ENCODE data around the gene ATP8A2.
A peak's percentile ranks its signal among the peaks of the same experiment; 100 is the strongest.
"Not testable (repeated sequence)": the region's sequence is repeated elsewhere in the genome, so short reads cannot be mapped to it uniquely, and the experiment has no call there.

The ATP8A2 gene

GRCh38 chr13:25561812-25562211 is 190.0 kb downstream of the ATP8A2 start:
- Histone ChIP-seq H3K27me3 (ENCODE audit: control insufficient read depth, insufficient read depth, low read length) (no peaks in the 10 kb centered on the region), H3K4me2 (ENCODE audit: low read length) (no peak overlapping the region), H3K9ac (no peak overlapping the region), H3K9me3 (ENCODE audit: control insufficient read depth, low read length) (no peaks in the 10 kb centered on the region), H3K4me1 (no peaks in the 10 kb centered on the region), H2AFZ (no peak overlapping the region), H3K36me3 (ENCODE audit: control insufficient read depth, insufficient read depth, low read length) (no peaks in the 10 kb centered on the region), H3K79me2 (no peaks in the 10 kb centered on the region), H3K27ac (no peak overlapping the region), H3K4me3 (ENCODE audit: low read depth, low read length) (no peak overlapping the region)
- TF ChIP-seq CTCF (IDR thresholded peaks at IDR 0.05): no peak

DNA sequence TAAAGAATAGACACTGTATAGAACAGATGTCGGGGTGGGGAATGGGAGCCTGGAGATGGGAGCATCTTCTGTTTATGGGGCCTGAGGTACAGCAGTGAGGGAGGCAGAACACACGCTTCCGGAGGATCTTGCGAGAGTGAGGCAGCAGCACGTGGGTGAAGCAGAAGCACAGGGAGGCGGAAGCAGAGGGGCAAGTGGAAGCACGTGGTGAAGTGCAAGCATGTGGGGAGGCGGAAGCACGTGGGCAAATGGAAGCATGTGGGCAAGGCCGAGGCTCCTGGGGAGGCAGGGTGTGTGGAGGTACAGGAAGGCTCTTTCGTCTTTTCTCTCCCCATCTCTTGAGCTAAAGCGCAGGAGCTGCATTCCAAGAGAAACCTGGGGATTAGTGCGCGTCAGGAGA is 198.4 kb downstream of the ATP8A2 start:
- TF ChIP-seq CTCF (IDR thresholded peaks at IDR 0.05): no peak
- Histone ChIP-seq H3K27ac (no peak overlapping the region), H2AFZ (no peak overlapping the region), H3K27me3 (ENCODE audit: control insufficient read depth, insufficient read depth, low read length) (no peaks in the 10 kb centered on the region), H3K36me3 (ENCODE audit: control insufficient read depth, insufficient read depth, low read length) (no peaks in the 10 kb centered on the region), H3K4me2 (ENCODE audit: low read length) (no peak overlapping the region), H3K79me2 (no peaks in the 10 kb centered on the region), H3K4me3 (ENCODE audit: low read depth, low read length) (no peak overlapping the region), H3K9me3 (ENCODE audit: control insufficient read depth, low read length) (no peaks in the 10 kb centered on the region), H3K9ac (no peak overlapping the region), H3K4me1 (no peaks in the 10 kb centered on the region)

- no peak for TF ChIP-seq CTCF (IDR thresholded peaks at IDR 0.05)
- Histone ChIP-seq H3K9ac (no peak overlapping the region), H3K36me3 (ENCODE audit: control insufficient read depth, insufficient read depth, low read length) (no peaks in the 10 kb centered on the region), H3K27me3 (ENCODE audit: control insufficient read depth, insufficient read depth, low read length) (no peaks in the 10 kb centered on the region), H2AFZ (no peak overlapping the region), H3K9me3 (ENCODE audit: control insufficient read depth, low read length) (no peaks in the 10 kb centered on the region), H3K4me2 (ENCODE audit: low read length) (no peak overlapping the region), H3K4me3 (ENCODE audit: low read depth, low read length) (no peak overlapping the region), H3K27ac (no peak overlapping the region), H3K4me1 (no peaks in the 10 kb centered on the region), H3K79me2 (no peaks in the 10 kb centered on the region)
Observed at GRCh38 chr13:25571237-25571636, 199.5 kb downstream of the ATP8A2 start.

- not testable (repeated sequence) for H3K9me3 ChIP-seq (ENCODE audit: control insufficient read depth, low read length); H3K79me2 ChIP-seq; H3K4me2 ChIP-seq (ENCODE audit: low read length); H3K27ac ChIP-seq; H3K9ac ChIP-seq; H3K36me3 ChIP-seq (ENCODE audit: control insufficient read depth, insufficient read depth, low read length); H3K4me3 ChIP-seq (ENCODE audit: low read depth, low read length); H3K27me3 ChIP-seq (ENCODE audit: control insufficient read depth, insufficient read depth, low read length); H3K4me1 ChIP-seq; H2AFZ ChIP-seq
Observed at GRCh38 chr13:25572171-25572570, 200.4 kb downstream of the ATP8A2 start.

GRCh38 chr13:25574437-25575411 is 202.9 kb downstream of the ATP8A2 start:
- peak; percentile 64 for TF ChIP-seq CTCF (IDR thresholded peaks at IDR 0.05)
- Histone ChIP-seq H3K27me3 (ENCODE audit: control insufficient read depth, insufficient read depth, low read length) (no peaks in the 10 kb centered on the region), H3K4me3 (ENCODE audit: low read depth, low read length) (no peak overlapping the region), H3K4me1 (no peaks in the 10 kb centered on the region), H3K79me2 (no peaks in the 10 kb centered on the region), H3K9ac (no peak overlapping the region), H2AFZ (no peak overlapping the region), H3K27ac (no peak overlapping the region), H3K36me3 (ENCODE audit: control insufficient read depth, insufficient read depth, low read length) (no peaks in the 10 kb centered on the region), H3K9me3 (ENCODE audit: control insufficient read depth, low read length) (no peaks in the 10 kb centered on the region), H3K4me2 (ENCODE audit: low read length) (no peak overlapping the region)

Data from parathyroid adenoma (tissue), 2 donors.